ENCODE data around the gene C14orf39. TPM values are rescaled to one million over a fixed set of nuclear protein-coding genes. Genes with fewer than 3 reads are reported as not detected.

The C14orf39 gene
- total and polyA plus RNA-seq, 2 of the 13 experiments (the other 11 are each of a cell fraction or from before 2014, with no cell fraction given), result not detected

GRCh38 chr14:60506462-60506984 is 20.7 kb upstream of the C14orf39 start:
- Histone ChIP-seq H3K4me3 (replicated peaks in 1 of 3; ENCODE audit: insufficient read depth in 1 of 3, low read depth in 2 of 3, low read length in 3 of 3) (no peak overlapping the region), H3K4me1 (ENCODE audit: insufficient read depth, low read length) (no peaks in the 10 kb centered on the region), H3K9me3 (ENCODE audit: low read length) (no peaks in the 10 kb centered on the region), H3K36me3 (replicated peaks in 1 of 2; ENCODE audit: control insufficient read depth in 1 of 2, insufficient read depth in 2 of 2, low read length in 2 of 2) (no peaks in the 10 kb centered on the region), H3K9ac (ENCODE audit: insufficient read depth, low read depth, low read length) (no peak overlapping the region), H3K79me2 (ENCODE audit: insufficient read depth, low read length) (no peaks in the 10 kb centered on the region), H3K27ac (ENCODE audit: extremely low read length, insufficient read depth, low read length) (no peak overlapping the region), H4K20me1 (ENCODE audit: insufficient read depth, low read length) (no peaks in the 10 kb centered on the region), H2AFZ (ENCODE audit: low read length) (no peak overlapping the region), H3K4me2 (ENCODE audit: low read depth, low read length) (no peak overlapping the region), H3K27me3 (ENCODE audit: control insufficient read depth in 1 of 2, insufficient read depth in 2 of 2, low read length in 2 of 2) (peaks cover 0 to 43% of the 10 kb centered on the region in 2 experiments; a peak in 3 of 5 replicates)
- CTCF ChIA-PET (ENCODE audit: low intra/inter-chr PET ratio, low total read pairs), result no interaction called here
- FAIRE-seq (no peak), ATAC-seq (peak; percentile 29; the same call in 2 of the 3 replicates), DNase-seq (ENCODE audit: low spot score) (no peak)
- BruUV-seq (replicated peaks), result no TSS peak
- WGBS (ENCODE audit: low lambda C conversion rate), result 61% methylated on average over 9 of the region's 17 CpGs
- intact Hi-C loops (cut with micrococcal nuclease; ENCODE audit: unreplicated experiment) (no loop called here), in situ Hi-C loops (cut with HindIII; ENCODE audit: extremely low pct_ligation_motif_present, low pct_unique_long_range_greater_than_20kb) (no loop called here)
- TF ChIP-seq HCFC1 (IDR thresholded peaks at IDR 0.05; ENCODE audit: low read depth, low read length) (no peak), SPEN (CRISPR knock-in tag; IDR thresholded peaks at IDR 0.05; ENCODE audit: low read depth) (no peak), ZNF530 (CRISPR knock-in tag; IDR thresholded peaks at IDR 0.05; ENCODE audit: low read depth) (no peak), NPAS2 (CRISPR knock-in tag; IDR thresholded peaks at IDR 0.05; ENCODE audit: borderline replicate concordance) (no peak), FOXO1 (CRISPR knock-in tag; IDR thresholded peaks at IDR 0.05) (no peak), KMT2B (CRISPR knock-in tag; IDR thresholded peaks at IDR 0.05) (no peak), FOXA3 (CRISPR knock-in tag; IDR thresholded peaks at IDR 0.05) (no peak), ZNF746 (CRISPR knock-in tag; IDR thresholded peaks at IDR 0.05) (no peak), MED13 (CRISPR knock-in tag; IDR thresholded peaks at IDR 0.05) (no peak)
- TF ChIP-seq, protein P1, sequence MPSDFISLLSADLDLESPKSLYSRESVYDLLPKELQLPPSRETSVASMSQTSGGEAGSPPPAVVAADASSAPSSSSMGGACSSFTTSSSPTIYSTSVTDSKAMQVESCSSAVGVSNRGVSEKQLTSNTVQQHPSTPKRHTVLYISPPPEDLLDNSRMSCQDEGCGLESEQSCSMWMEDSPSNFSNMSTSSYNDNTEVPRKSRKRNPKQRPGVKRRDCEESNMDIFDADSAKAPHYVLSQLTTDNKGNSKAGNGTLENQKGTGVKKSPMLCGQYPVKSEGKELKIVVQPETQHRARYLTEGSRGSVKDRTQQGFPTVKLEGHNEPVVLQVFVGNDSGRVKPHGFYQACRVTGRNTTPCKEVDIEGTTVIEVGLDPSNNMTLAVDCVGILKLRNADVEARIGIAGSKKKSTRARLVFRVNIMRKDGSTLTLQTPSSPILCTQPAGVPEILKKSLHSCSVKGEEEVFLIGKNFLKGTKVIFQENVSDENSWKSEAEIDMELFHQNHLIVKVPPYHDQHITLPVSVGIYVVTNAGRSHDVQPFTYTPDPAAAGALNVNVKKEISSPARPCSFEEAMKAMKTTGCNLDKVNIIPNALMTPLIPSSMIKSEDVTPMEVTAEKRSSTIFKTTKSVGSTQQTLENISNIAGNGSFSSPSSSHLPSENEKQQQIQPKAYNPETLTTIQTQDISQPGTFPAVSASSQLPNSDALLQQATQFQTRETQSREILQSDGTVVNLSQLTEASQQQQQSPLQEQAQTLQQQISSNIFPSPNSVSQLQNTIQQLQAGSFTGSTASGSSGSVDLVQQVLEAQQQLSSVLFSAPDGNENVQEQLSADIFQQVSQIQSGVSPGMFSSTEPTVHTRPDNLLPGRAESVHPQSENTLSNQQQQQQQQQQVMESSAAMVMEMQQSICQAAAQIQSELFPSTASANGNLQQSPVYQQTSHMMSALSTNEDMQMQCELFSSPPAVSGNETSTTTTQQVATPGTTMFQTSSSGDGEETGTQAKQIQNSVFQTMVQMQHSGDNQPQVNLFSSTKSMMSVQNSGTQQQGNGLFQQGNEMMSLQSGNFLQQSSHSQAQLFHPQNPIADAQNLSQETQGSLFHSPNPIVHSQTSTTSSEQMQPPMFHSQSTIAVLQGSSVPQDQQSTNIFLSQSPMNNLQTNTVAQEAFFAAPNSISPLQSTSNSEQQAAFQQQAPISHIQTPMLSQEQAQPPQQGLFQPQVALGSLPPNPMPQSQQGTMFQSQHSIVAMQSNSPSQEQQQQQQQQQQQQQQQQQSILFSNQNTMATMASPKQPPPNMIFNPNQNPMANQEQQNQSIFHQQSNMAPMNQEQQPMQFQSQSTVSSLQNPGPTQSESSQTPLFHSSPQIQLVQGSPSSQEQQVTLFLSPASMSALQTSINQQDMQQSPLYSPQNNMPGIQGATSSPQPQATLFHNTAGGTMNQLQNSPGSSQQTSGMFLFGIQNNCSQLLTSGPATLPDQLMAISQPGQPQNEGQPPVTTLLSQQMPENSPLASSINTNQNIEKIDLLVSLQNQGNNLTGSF (CRISPR knock-in tag; IDR thresholded peaks at IDR 0.05), result no peak
- POLR2A ChIA-PET, result no interaction called here
